HK-2 (cell line): ENCODE data around the gene SYVN1.
A peak's percentile ranks its signal among the peaks of the same experiment; 100 is the strongest.
"Not testable (repeated sequence)": the region's sequence is repeated elsewhere in the genome, so short reads cannot be mapped to it uniquely, and the experiment has no call there.

Experiments
- DNase-seq: peaks from one replicate; pipeline ENCODE4 v3.0.0-alpha.2; 2018; ENCODE audit not compliant: unreplicated experiment

SYVN1 gene

GRCh38 chr11:65134240-65134951, at the start of gene SYVN1:
SYVN1 (minus strand) TSS chr11:65134519; CDS start chr11:65133601, 918 bp downstream.
- peak; percentile 82 for DNase-seq

- no peak for DNase-seq
These were observed 49.0 kb upstream of the SYVN1 start for GRCh38 chr11:65183201-65183891.

- DNase-seq = peak; percentile 38
These were observed 48.2 kb upstream of the SYVN1 start for GRCh38 chr11:65182258-65183170.

GRCh38 chr11:65181569-65182257, 47.4 kb upstream of the SYVN1 start, which contains the start of gene CAPN1:
CAPN1 (plus strand) TSS chr11:65181928; CDS start chr11:65182702, 774 bp downstream.
- peak; percentile 81 for DNase-seq

- DNase-seq = peak; percentile 54
These were observed 46.7 kb upstream of the SYVN1 start for GRCh38 chr11:65180877-65181568.

- not testable (repeated sequence) for DNase-seq
These were observed 40.3 kb upstream of the SYVN1 start for GRCh38 chr11:65174571-65175010.

GRCh38 chr11:65172600-65172999, 38.3 kb upstream of the SYVN1 start:
- no peak for DNase-seq

- no peak for DNase-seq
These were observed 35.8 kb upstream of the SYVN1 start, which contains the start of gene SPDYC for GRCh38 chr11:65170058-65170534. SPDYC (plus strand) TSS chr11:65170233; CDS start chr11:65171358, 1,125 bp downstream.

- DNase-seq = no peak
These were observed 34.9 kb upstream of the SYVN1 start for GRCh38 chr11:65169164-65169641.

- no peak for DNase-seq
These were observed 33.3 kb upstream of the SYVN1 start for GRCh38 chr11:65167656-65168055.

GRCh38 chr11:65166893-65167292, 32.6 kb upstream of the SYVN1 start:
- no peak for DNase-seq

- no peak for DNase-seq
These were observed 31.3 kb upstream of the SYVN1 start for GRCh38 chr11:65165410-65166317.

- no peak for DNase-seq
These were observed 29.4 kb upstream of the SYVN1 start for GRCh38 chr11:65163684-65164083.

- DNase-seq = no peak
These were observed 26.3 kb upstream of the SYVN1 start for GRCh38 chr11:65160643-65161042.

- DNase-seq = no peak
These were observed 24.7 kb upstream of the SYVN1 start for GRCh38 chr11:65159012-65159411.

GRCh38 chr11:65157336-65157735, 23.0 kb upstream of the SYVN1 start:
- DNase-seq = no peak

- DNase-seq = no peak
These were observed 22.6 kb upstream of the SYVN1 start for GRCh38 chr11:65156926-65157325.

GRCh38 chr11:65156256-65156655, 21.9 kb upstream of the SYVN1 start:
- no peak for DNase-seq

GRCh38 chr11:65152122-65152521, 17.8 kb upstream of the SYVN1 start:
- DNase-seq = no peak
